HepG2 (cell line): Measurements from ENCODE around the gene CD79A. TPM values are rescaled to one million over a fixed set of nuclear protein-coding genes. Genes with fewer than 3 reads are reported as not detected.

Source experiments
- ARID5B ChIP-seq: IDR thresholded peaks from 2 replicates; pipeline ENCODE4 v1.4.0; 2020; ENCODE audit warnings: mild to moderate bottlenecking, missing genetic modification reagents
- ERF ChIP-seq: IDR thresholded peaks from 2 replicates; pipeline ENCODE4 v1.6.1; 2018; ENCODE audit warnings: missing biosample characterization, missing genetic modification reagents
- FOSL2 ChIP-seq: sonication (generic); formaldehyde crosslinking; IDR thresholded peaks from 2 replicates; pipeline ENCODE4 v1.4.0; 2020; ENCODE audit warnings: missing genetic modification reagents
- SRSF1 ChIP-seq: fragments of 200-400 bp; formaldehyde crosslinking; optimal IDR thresholded peaks from 2 replicates; pipeline ENCODE3; 2017; ENCODE audit warnings: mild to moderate bottlenecking, low read depth, low read length, moderate library complexity
- TP53 ChIP-seq: sonication (generic); formaldehyde crosslinking; conservative IDR thresholded peaks from 2 replicates; pipeline ENCODE4 v1.4.0; 2020; ENCODE audit warnings: missing genetic modification reagents
- ZBTB33 ChIP-seq: sonication (generic); formaldehyde crosslinking; IDR thresholded peaks from 2 replicates; pipeline ENCODE4 v1.4.0; 2020; ENCODE audit warnings: missing genetic modification reagents
- ZNF652 ChIP-seq: IDR thresholded peaks from 2 replicates; pipeline ENCODE4 v1.6.1; 2016; ENCODE audit warnings: low read depth, borderline replicate concordance
- ZNF703 ChIP-seq: sonication (generic); formaldehyde crosslinking; IDR thresholded peaks from 2 replicates; pipeline ENCODE4 v1.5.1; 2020; ENCODE audit warnings: missing genetic modification reagents, mild to moderate bottlenecking, moderate library complexity, borderline replicate concordance
- ZNF784 ChIP-seq: sonication (generic); formaldehyde crosslinking; IDR thresholded peaks from 2 replicates; pipeline ENCODE4 v1.5.1; 2020; ENCODE audit warnings: missing genetic modification reagents, mild to moderate bottlenecking, borderline replicate concordance
- polyA plus RNA-seq, 8 experiments: library from polyadenylated mRNA; depleted of rRNA in 3 of 8; stranded (reverse) in 7 of 8; unstranded in 1 of 8; fragments of >200 nt; fragmentation: Illumina TruSeq in 4 of 8; extraction: Trizol in 4 of 8; gene quantifications; 2 replicates each; pipeline versions ENCODE4 v1.2.1 to v1.2.3, GENCODE V29; 2011 to 2016; ENCODE audit warnings: low read depth in 4 of 8, missing spikeins in 1 of 8, mixed read lengths in 1 of 8; ENCODE audit not compliant: insufficient read depth in 1 of 8
- total RNA-seq, 5 experiments: library from RNA; depleted of rRNA; stranded (reverse); fragments of >200 nt; fragmentation: Illumina TruSeq; extraction: Trizol; gene quantifications; 2 replicates each; pipeline ENCODE4 v1.2.3, GENCODE V29; 2016; ENCODE audit warnings: low read depth in 1 of 5
- TF ChIP-seq, protein P1 (sequence below): sonication (generic); formaldehyde crosslinking; conservative IDR thresholded peaks from 2 replicates; pipeline ENCODE4 v1.8.0; 2022; ENCODE audit warnings: missing genetic modification reagents

CD79A gene
- total and polyA plus RNA-seq, 2 of the 13 experiments (the other 11 are each of a cell fraction or from before 2014, with no cell fraction given): 0.24 to 0.33 TPM

GRCh38 chr19:41872775-41873647, 4.1 kb upstream of the CD79A start (continued):
- TF ChIP-seq ZNF652 (CRISPR knock-in tag) (no peak), ZNF703 (CRISPR knock-in tag) (peak; percentile 46; the same call in 1 of the 2 replicates), ERF (CRISPR knock-in tag) (peak; percentile 18; the same call in 1 of the 2 replicates), ZBTB33 (0 out of 2 replicates have a peak, but pooled peaks have one; percentile 38), ARID5B (CRISPR knock-in tag) (no peak), FOSL2 (CRISPR knock-in tag) (0 out of 2 replicates have a peak, but pooled peaks have one; percentile 6), SRSF1 (no peak), TP53 (CRISPR knock-in tag) (no peak), ZNF784 (CRISPR knock-in tag) (no peak)
- TF ChIP-seq, protein P1, sequence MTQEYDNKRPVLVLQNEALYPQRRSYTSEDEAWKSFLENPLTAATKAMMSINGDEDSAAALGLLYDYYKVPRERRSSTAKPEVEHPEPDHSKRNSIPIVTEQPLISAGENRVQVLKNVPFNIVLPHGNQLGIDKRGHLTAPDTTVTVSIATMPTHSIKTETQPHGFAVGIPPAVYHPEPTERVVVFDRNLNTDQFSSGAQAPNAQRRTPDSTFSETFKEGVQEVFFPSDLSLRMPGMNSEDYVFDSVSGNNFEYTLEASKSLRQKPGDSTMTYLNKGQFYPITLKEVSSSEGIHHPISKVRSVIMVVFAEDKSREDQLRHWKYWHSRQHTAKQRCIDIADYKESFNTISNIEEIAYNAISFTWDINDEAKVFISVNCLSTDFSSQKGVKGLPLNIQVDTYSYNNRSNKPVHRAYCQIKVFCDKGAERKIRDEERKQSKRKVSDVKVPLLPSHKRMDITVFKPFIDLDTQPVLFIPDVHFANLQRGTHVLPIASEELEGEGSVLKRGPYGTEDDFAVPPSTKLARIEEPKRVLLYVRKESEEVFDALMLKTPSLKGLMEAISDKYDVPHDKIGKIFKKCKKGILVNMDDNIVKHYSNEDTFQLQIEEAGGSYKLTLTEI (CRISPR knock-in tag): no peak
